HEK293 (cell line): ENCODE measurements around the gene NTNG1.

ENCODE experiments used
- CTCF ChIP-seq: fragments of 450-650 bp; formaldehyde crosslinking; IDR thresholded peaks from 2 replicates; pipeline ENCODE4 v1.5.1; 2016; ENCODE audit warnings: missing biosample characterization, missing genetic modification characterization
- OVOL3 ChIP-seq: fragments of 450-650 bp; formaldehyde crosslinking; IDR thresholded peaks from 2 replicates; pipeline ENCODE4 v1.5.1; 2016; ENCODE audit warnings: missing biosample characterization, missing genetic modification characterization
- PRDM2 ChIP-seq: fragments of 450-650 bp; formaldehyde crosslinking; IDR thresholded peaks from 2 replicates; pipeline ENCODE4 v1.5.1; 2016; ENCODE audit warnings: missing biosample characterization, missing genetic modification characterization, borderline replicate concordance
- REST ChIP-seq: fragments of 450-650 bp; formaldehyde crosslinking; IDR thresholded peaks from 2 replicates; pipeline ENCODE4 v1.5.1; 2016; ENCODE audit warnings: missing biosample characterization, missing genetic modification characterization
- SP2 ChIP-seq: fragments of 450-650 bp; formaldehyde crosslinking; IDR thresholded peaks from 2 replicates; pipeline ENCODE4 v1.5.1; 2016; ENCODE audit warnings: missing biosample characterization, missing genetic modification characterization
- TCF7L2 ChIP-seq: IDR thresholded peaks from 2 replicates; pipeline ENCODE4 v1.6.1; 2011; ENCODE audit warnings: low read depth, mild to moderate bottlenecking, inconsistent platforms, low read length, moderate library complexity, borderline replicate concordance
- ZBTB10 ChIP-seq: fragments of 450-650 bp; formaldehyde crosslinking; IDR thresholded peaks from 2 replicates; pipeline ENCODE4 v1.5.1; 2016; ENCODE audit warnings: missing biosample characterization, missing genetic modification characterization
- ZEB2 ChIP-seq: fragments of 450-650 bp; formaldehyde crosslinking; IDR thresholded peaks from 2 replicates; pipeline ENCODE4 v1.5.1; 2016; ENCODE audit warnings: missing biosample characterization, missing genetic modification characterization
- ZNF132 ChIP-seq: fragments of 450-650 bp; formaldehyde crosslinking; IDR thresholded peaks from 2 replicates; pipeline ENCODE4 v1.5.1; 2017; ENCODE audit warnings: missing biosample characterization, missing genetic modification characterization, borderline replicate concordance
- ZNF133 ChIP-seq: fragments of 450-650 bp; formaldehyde crosslinking; IDR thresholded peaks from 2 replicates; pipeline ENCODE4 v1.5.1; 2016; ENCODE audit warnings: missing biosample characterization, missing genetic modification characterization
- ZNF280C ChIP-seq: fragments of 450-650 bp; formaldehyde crosslinking; IDR thresholded peaks from 2 replicates; pipeline ENCODE4 v1.5.1; 2016; ENCODE audit warnings: missing biosample characterization, missing genetic modification characterization
- ZNF529 ChIP-seq: fragments of 450-650 bp; formaldehyde crosslinking; IDR thresholded peaks from 2 replicates; pipeline ENCODE4 v1.5.1; 2017; ENCODE audit warnings: missing genetic modification characterization, missing biosample characterization; ENCODE audit not compliant: insufficient replicate concordance

- TF ChIP-seq TCF7L2 (no peak), REST (tag by site-specific recombination) (no peak), OVOL3 (tag by site-specific recombination) (no peak), CTCF (tag by site-specific recombination) (no peak), PRDM2 (tag by site-specific recombination) (no peak), SP2 (no peak), ZNF529 (tag by site-specific recombination) (no peak), ZEB2 (no peak), ZNF133 (tag by site-specific recombination) (no peak), ZNF280C (tag by site-specific recombination) (no peak), ZNF132 (tag by site-specific recombination) (no peak), ZBTB10 (tag by site-specific recombination) (no peak)
These were observed 7.0 kb downstream of the NTNG1 start for GRCh38 chr1:107147843-107148242.
